A549 (cell line): ENCODE data around the gene IL17RC. TPM values are rescaled to one million over a fixed set of nuclear protein-coding genes. Genes with fewer than 3 reads are reported as not detected.
"Not testable (repeated sequence)": the region's sequence is repeated elsewhere in the genome, so short reads cannot be mapped to it uniquely, and the experiment has no call there.

Source experiments
- ATAC-seq, 2 experiments: fragments of 200-7000 bp in 1 of 2; fragments of >200 bp in 1 of 2; cut with Nextera tagmentation in 1 of 2; cut with Tn5 transposase in 1 of 2; 3 replicates each; pipeline versions ENCODE4 v1.8.0 to v1.9.1; 2018 to 2020; ENCODE audit warnings: mild to moderate bottlenecking in 1 of 2, moderate library complexity in 1 of 2
- CTCF ChIA-PET: fragments of 300-600 bp; sonication (Branson Sonifier 250); formaldehyde crosslinking; extraction: SDS; loops from one replicate; lab custom pipeline; 2021; ENCODE audit warnings: antibody characterized with exemption, inconsistent platforms; lab: Yijun Ruan, JAX
- POLR2A ChIA-PET: fragments of 350-600 bp; formaldehyde crosslinking; extraction: SDS; loops from one replicate; lab custom pipeline; 2021; ENCODE audit warnings: antibody characterized with exemption, inconsistent platforms; lab: Yijun Ruan, JAX
- DNase-seq, 2 experiments: peaks; one replicate each; pipeline versions ENCODE4 v3.0.0 to v3.0.0-alpha.2; 2011 to 2016; ENCODE audit warnings: low read depth in 1 of 2, low spot score in 1 of 2
- FAIRE-seq: peaks from 2 replicates; lab custom pipeline; 2011; peaks lifted over from hg19 to GRCh38; lab: Jason Lieb, UNC
- H3K27ac ChIP-seq, 2 experiments: fragments of >200 bp; sonication (Bioruptor Twin); formaldehyde crosslinking; 3 replicates each; pipeline ENCODE4 v1.5.1; 2016 to 2017
- H3K4me1 ChIP-seq: fragments of >200 bp; sonication (Bioruptor Twin); formaldehyde crosslinking; 3 replicates; pipeline ENCODE4 v1.6.1; 2016
- H3K4me2 ChIP-seq: fragments of >200 bp; sonication (Bioruptor Twin); formaldehyde crosslinking; 3 replicates; pipeline ENCODE4 v1.6.1; 2016
- H3K4me3 ChIP-seq: fragments of >200 bp; sonication (Bioruptor Twin); formaldehyde crosslinking; 3 replicates; pipeline ENCODE4 v1.5.1; 2016
- H3K9me3 ChIP-seq: fragments of >200 bp; sonication (Bioruptor Twin); formaldehyde crosslinking; 3 replicates; pipeline ENCODE4 v1.6.1; 2016
- BHLHE40 ChIP-seq: IDR thresholded peaks from 2 replicates; pipeline ENCODE4 v1.6.1; 2012; ENCODE audit warnings: low read depth, low read length, inconsistent platforms
- CHD2 ChIP-seq: fragments of 150-350 bp; IDR thresholded peaks from 2 replicates; pipeline ENCODE4 v1.6.1; 2014; ENCODE audit warnings: low read length; ENCODE audit not compliant: partially characterized antibody
- EHF ChIP-seq: fragments of 250-450 bp; sonication (Bioruptor Pico); IDR thresholded peaks from 2 replicates; pipeline ENCODE4 v1.5.0; 2020; ENCODE audit warnings: mild to moderate bottlenecking
- HOXA7 ChIP-seq: fragments of 250-450 bp; sonication (Bioruptor Pico); IDR thresholded peaks from 2 replicates; pipeline ENCODE4 v1.5.0; 2020; ENCODE audit warnings: mild to moderate bottlenecking, moderate library complexity
- MAFK ChIP-seq: fragments of 450-650 bp; IDR thresholded peaks from 2 replicates; pipeline ENCODE4 v1.6.1; 2014; ENCODE audit not compliant: partially characterized antibody
- MYC ChIP-seq: IDR thresholded peaks from 2 replicates; pipeline ENCODE4 v1.6.1; 2012; ENCODE audit warnings: mild to moderate bottlenecking, inconsistent platforms, low read length, improper control_type of control experiment, borderline replicate concordance
- NFE2L2 ChIP-seq: fragments of 150-350 bp; conservative IDR thresholded peaks from 2 replicates; pipeline ENCODE4 v1.6.1; 2014; ENCODE audit warnings: low read length
- NPAS2 ChIP-seq: fragments of 250-450 bp; sonication (Bioruptor Pico); IDR thresholded peaks from 2 replicates; pipeline ENCODE4 v1.8.0; 2022; ENCODE audit warnings: mild to moderate bottlenecking, moderate library complexity, borderline replicate concordance
- POLR2A ChIP-seq: IDR thresholded peaks from 2 replicates; pipeline ENCODE4 v1.6.1; 2012; ENCODE audit warnings: mild to moderate bottlenecking, low read length
- RAD21 ChIP-seq, 2 experiments: fragments of >200 bp in 1 of 2; sonication (Bioruptor Twin) in 1 of 2; formaldehyde crosslinking in 1 of 2; IDR thresholded peaks in 1 of 2; conservative IDR thresholded peaks in 1 of 2; 2 replicates in 1 of 2; 3 replicates in 1 of 2; pipeline ENCODE4 v1.6.1; 2012 to 2018; ENCODE audit warnings: inconsistent platforms in 1 of 2
- SMC3 ChIP-seq: fragments of >200 bp; sonication (Bioruptor Twin); formaldehyde crosslinking; IDR thresholded peaks from 3 replicates; pipeline ENCODE4 v1.6.1; 2018; ENCODE audit warnings: inconsistent platforms
- WGBS: methylation state at CpG from one replicate; pipeline ENCODE4 v1.1.6; 2017; ENCODE audit errors: missing lambda C conversion rate; 5-methylcytosine and 5-hydroxymethylcytosine counted together
- polyA plus RNA-seq, 4 experiments: library from polyadenylated mRNA; depleted of rRNA in 3 of 4; stranded (reverse); fragments of >200 nt; fragmentation: RNase III in 1 of 4; extraction: RNeasy Plus Mini Kit Qiagen cat#74134 plus additional on column Dnase treatment in 1 of 4; gene quantifications; 2 replicates in 3 of 4; 3 replicates in 1 of 4; pipeline ENCODE4 v1.2.3, GENCODE V29; 2011 to 2017

The IL17RC gene
- polyA plus RNA-seq, 2 of the 4 experiments (the other 2 are of a cell fraction) = 7.7 to 9.4 TPM

DNA sequence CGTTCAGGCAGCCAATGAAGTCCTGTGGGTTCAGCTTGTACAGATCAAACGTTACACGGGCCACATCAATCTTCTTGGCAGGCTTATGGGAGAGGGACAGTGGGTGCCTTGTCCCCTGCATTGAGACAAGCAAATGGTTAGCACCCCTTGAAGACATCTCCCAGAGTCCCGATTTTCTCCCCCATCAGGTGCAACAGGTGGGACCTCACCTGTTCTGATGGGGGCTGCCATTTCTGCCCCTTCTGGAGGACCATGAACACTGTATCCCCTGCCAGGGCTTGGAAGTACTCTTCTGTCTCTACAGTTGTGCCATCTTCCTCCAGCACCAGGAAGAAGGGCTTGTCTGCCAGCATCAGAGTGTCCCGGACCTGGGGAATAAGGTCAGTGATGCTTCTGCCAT, 46.9 kb upstream of the IL17RC start (continued):
- TF ChIP-seq EHF (CRISPR knock-in tag) = no peak
- no peak for TF ChIP-seq HOXA7 (CRISPR knock-in tag)

DNA sequence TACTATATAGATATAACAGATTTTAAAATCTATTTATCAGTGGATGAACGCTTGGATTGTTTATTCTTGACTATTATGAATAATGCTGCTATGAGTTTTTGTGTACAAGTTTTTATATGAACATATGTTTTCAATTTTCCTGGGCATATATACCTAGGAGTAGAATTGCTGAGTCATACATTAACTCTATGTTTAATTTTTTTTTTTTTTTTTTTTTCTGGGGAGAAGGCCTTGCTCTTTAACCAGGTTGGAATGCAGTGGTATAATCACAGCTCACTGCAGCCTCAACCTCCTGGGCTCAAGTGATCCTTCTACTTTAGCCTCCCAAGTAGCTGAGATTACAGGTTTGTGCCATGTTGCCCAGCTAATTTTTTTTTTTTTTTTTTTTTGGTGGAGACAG, 45.9 kb upstream of the IL17RC start:
- peak overlapping the region; percentile 67 to 76 for H3K27ac ChIP-seq
- POLR2A ChIA-PET = interaction anchor here (0.6 to 0.7 kb wide), 3 partner anchors 9 to 134 kb away, joined by 5 to 7 read pairs (median 6); partner anchors contain the start of gene CIDEC
- TF ChIP-seq MAFK (peak; percentile 98), NPAS2 (no peak), BHLHE40 (no peak), CHD2 (no peak), SMC3 (no peak), NFE2L2 (peak; percentile 94), MYC (no peak)
- TF ChIP-seq, all 56 proteins: peak for 2
- WGBS = 0% methylated on average over 1 of the region's 1 CpG
- no peaks in the 10 kb centered on the region for H3K9me3 ChIP-seq
- H3K4me1 ChIP-seq = peaks cover 21% of the 10 kb centered on the region
- ATAC-seq (peak; percentile 42 to 59; a peak in 3 of 6 replicates), DNase-seq (peak in 1 of 2 experiments; percentile 48), FAIRE-seq (no peak)
- H3K4me2 ChIP-seq = peak overlapping the region; percentile 32
- CTCF ChIA-PET = interaction anchor here (0.6 to 2.0 kb wide), 4 partner anchors 13 to 436 kb away, joined by 3 to 4 read pairs (median 4); no protein-coding TSS in a partner anchor
- no peak overlapping the region for H3K4me3 ChIP-seq

DNA sequence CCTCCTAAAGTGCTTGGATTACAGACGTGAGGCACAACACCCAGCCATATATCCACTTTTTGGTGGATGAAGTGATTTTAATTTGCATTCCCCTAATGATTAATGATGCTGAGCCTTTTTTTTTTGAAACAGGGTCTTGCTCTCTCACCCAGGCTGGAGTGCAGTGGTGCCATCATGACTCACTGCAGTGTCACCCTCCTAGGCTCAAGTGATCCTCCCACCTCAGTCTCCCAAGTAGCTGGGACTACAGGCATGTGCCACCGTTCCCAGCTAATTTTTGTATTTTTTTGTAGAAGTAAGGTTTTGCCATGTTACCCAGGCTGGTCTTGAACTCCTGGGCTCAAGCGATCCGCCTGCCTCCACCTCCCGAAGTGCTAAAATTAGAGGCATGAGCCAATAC, 44.8 kb upstream of the IL17RC start:
- FAIRE-seq, H3K4me3 ChIP-seq, POLR2A ChIA-PET, H3K4me2 ChIP-seq, ATAC-seq, DNase-seq, H3K9me3 ChIP-seq: not testable (repeated sequence)
- WGBS = 94% methylated on average over 5 of the region's 5 CpGs
- H3K27ac ChIP-seq = peak overlapping the region in 1 of 2 experiments; percentile 76; a peak in 4 of 6 replicates
- peaks cover 21% of the 10 kb centered on the region for H3K4me1 ChIP-seq
- CTCF ChIA-PET = interaction anchor here (0.8 to 2.0 kb wide), 3 partner anchors 11 to 61 kb away, joined by 4 to 5 read pairs (median 4); partner anchors contain the start of gene CRELD1

DNA sequence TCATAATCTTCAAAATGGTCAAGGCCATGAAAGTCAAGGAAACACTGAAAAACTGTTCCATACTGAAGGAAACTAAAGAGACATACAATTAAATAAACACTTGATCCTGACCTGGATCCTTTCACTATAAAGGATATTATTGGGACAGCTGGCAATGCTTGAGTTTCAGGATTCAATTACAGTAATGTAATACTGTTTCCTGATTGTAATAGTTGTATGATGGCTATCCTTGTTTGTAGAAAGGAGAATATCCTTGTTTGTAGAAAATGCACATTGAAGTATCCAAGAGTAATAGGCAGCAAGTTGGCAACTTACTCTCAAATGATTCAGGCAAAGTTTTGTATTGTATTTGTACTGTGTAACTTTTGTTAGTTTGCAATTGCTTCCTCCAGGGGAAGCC, 41.5 kb upstream of the IL17RC start:
- Histone ChIP-seq H3K4me3 (no peak overlapping the region), H3K4me2 (no peak overlapping the region), H3K4me1 (peaks cover 46% of the 10 kb centered on the region), H3K9me3 (no peaks in the 10 kb centered on the region), H3K27ac (peak overlapping the region; percentile 8 to 26; a peak in 2 of 6 replicates)
- FAIRE-seq (no peak), ATAC-seq (no peak), DNase-seq (no peak)
- CTCF ChIA-PET = interaction anchor here (2.4 to 2.8 kb wide), 2 partner anchors 9 to 71 kb away, joined by 7 to 9 read pairs; no protein-coding TSS in a partner anchor
- POLR2A ChIA-PET = no interaction called here
- TF ChIP-seq CHD2 = no peak

DNA sequence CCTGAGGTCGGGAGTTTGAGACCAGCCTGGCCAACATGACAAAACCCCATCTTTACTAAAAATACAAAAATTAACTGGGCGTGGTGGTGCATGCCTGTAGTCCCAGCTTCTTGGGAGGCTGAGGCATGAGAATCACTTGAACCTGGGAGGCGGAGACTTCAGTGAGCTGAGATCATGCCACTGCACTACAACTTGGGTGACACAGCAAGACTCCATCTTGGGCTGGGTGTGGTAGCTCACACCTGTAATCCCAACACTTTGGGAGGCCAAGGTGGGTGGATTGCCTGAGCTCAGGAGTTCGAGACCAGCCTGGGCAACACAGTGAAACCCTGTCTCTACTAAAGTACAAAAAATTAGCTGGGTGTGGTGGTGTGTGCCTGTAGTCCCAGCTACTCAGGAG, 40.6 kb upstream of the IL17RC start:
- peak overlapping the region; percentile 8 to 26; a peak in 2 of 6 replicates for H3K27ac ChIP-seq
- 75% methylated on average over 4 of the region's 4 CpGs for WGBS
- POLR2A ChIA-PET, H3K4me3 ChIP-seq, H3K9me3 ChIP-seq, H3K4me2 ChIP-seq, FAIRE-seq, DNase-seq, ATAC-seq: not testable (repeated sequence)
- CTCF ChIA-PET = interaction anchor here (0.8 to 2.8 kb wide), 3 partner anchors 8 to 70 kb away, joined by 3 to 9 read pairs (median 7); no protein-coding TSS in a partner anchor
- H3K4me1 ChIP-seq = peaks cover 37% of the 10 kb centered on the region

DNA sequence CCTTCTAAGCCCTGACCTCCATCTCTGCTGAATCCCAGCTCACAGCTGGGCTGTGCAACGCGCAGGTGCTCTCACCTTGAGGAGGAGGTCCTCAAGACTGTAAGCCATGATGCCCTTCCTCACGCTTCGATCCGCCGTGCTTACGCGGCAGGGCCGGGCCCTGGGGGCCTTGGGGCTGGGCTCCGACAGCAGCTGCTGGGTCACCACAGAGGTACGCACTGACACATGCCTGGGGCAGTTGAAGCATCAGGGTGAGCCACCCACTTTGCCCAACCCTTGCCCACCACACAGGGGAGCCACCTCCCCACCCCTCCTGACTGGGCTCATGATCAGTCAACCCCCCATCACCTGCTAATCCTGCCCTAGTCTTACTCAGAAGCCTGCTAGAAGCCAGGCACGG, 39.9 kb upstream of the IL17RC start:
- DNase-seq = no peak
- FAIRE-seq = no peak
- peaks cover 30% of the 10 kb centered on the region for H3K4me1 ChIP-seq
- TF ChIP-seq RAD21 (conservative IDR thresholded peaks at IDR 0.05 in 1 of 2, IDR thresholded peaks at IDR 0.05 in 1 of 2) (0 out of 5 replicates have a peak, but pooled peaks of 1 of the 2 experiments have one; percentile 7), POLR2A (no peak)
- WGBS = 98% methylated on average over 11 of the region's 12 CpGs
- ATAC-seq = no peak
- H3K4me3 ChIP-seq = no peak overlapping the region
- H3K27ac ChIP-seq = peak overlapping the region; percentile 8 to 75; a peak in 1 of 6 replicates
- H3K4me2 ChIP-seq = no peak overlapping the region
- no peaks in the 10 kb centered on the region for H3K9me3 ChIP-seq
- ChIA-PET CTCF (interaction anchor here (0.7 to 1.0 kb wide), 2 partner anchors 12 to 100 kb away, joined by 3 read pairs; no protein-coding TSS in a partner anchor), POLR2A (no interaction called here)
